Esophagus muscularis mucosa (tissue), 3 donors: ENCODE measurements around the gene GP2.

ENCODE experiments used
- POLR2A ChIP-seq: fragments of 450-650 bp; IDR thresholded peaks from one replicate; pipeline ENCODE4 v1.6.1; 2017; ENCODE audit warnings: antibody characterized with exemption, moderate library complexity, mild to moderate bottlenecking, low read depth
- POLR2AphosphoS5 ChIP-seq, 2 donors: sonication (generic); formaldehyde crosslinking; IDR thresholded peaks; one replicate each; pipeline ENCODE4 v1.6.1; 2017; ENCODE audit warnings: antibody characterized with exemption in 2 of 2
- TF ChIP-seq, protein P1 (sequence below), 3 experiments: fragments of 200-600 bp in 2 of 3; fragments of 450-650 bp in 1 of 3; sonication (generic) in 2 of 3; IDR thresholded peaks; one replicate each; pipeline ENCODE4 v1.5.1; 2017 to 2019; ENCODE audit warnings: antibody characterized with exemption in 3 of 3, mild to moderate bottlenecking in 2 of 3, moderate library complexity in 1 of 3

DNA sequence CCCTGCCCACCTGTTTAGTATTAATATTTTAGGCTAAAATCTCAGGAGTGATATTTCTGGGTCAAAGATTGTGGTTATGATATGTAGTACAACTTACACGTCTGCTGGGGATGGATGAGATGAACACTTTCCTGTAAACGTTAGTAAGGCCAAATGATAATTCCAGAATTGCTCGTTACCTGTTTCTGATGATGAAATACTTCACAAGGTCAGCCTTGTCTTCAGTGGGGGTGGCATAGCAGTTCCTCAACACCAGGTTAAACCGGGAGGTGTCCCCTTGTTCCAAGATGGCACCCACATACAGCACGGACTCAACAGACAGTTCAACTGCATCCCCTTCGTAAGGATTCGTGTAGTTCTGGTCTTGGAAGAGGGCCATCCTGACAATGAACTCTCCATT lies 9.3 kb downstream of the GP2 start:
- TF ChIP-seq, protein P1, sequence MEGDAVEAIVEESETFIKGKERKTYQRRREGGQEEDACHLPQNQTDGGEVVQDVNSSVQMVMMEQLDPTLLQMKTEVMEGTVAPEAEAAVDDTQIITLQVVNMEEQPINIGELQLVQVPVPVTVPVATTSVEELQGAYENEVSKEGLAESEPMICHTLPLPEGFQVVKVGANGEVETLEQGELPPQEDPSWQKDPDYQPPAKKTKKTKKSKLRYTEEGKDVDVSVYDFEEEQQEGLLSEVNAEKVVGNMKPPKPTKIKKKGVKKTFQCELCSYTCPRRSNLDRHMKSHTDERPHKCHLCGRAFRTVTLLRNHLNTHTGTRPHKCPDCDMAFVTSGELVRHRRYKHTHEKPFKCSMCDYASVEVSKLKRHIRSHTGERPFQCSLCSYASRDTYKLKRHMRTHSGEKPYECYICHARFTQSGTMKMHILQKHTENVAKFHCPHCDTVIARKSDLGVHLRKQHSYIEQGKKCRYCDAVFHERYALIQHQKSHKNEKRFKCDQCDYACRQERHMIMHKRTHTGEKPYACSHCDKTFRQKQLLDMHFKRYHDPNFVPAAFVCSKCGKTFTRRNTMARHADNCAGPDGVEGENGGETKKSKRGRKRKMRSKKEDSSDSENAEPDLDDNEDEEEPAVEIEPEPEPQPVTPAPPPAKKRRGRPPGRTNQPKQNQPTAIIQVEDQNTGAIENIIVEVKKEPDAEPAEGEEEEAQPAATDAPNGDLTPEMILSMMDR (IDR thresholded peaks at IDR 0.05) = no peak
- no peak for TF ChIP-seq POLR2AphosphoS5 (IDR thresholded peaks at IDR 0.05)
- TF ChIP-seq POLR2A = no peak
